ENCODE data around the gene GADD45G. TPM values are rescaled to one million over a fixed set of nuclear protein-coding genes. Genes with fewer than 3 reads are reported as not detected.

GADD45G gene
- total RNA-seq, 1 donor from 2014 or later: 48.9 TPM

Other genes starting within 250 kb of the GADD45G start
- 18.7 TPM for gene SEMA4D, start 106.9 kb upstream of the GADD45G start, total RNA-seq

Measured in Right ventricle myocardium superior (tissue), 1 donor.